AG09309 (cell line): Measurements from ENCODE around the gene TMC1.

Experiments used
- DNase-seq: peaks from one replicate; pipeline ENCODE4 v3.0.0-alpha.2; 2010; ENCODE audit warnings: low read depth
- H3K4me3 ChIP-seq: 2 replicates; pipeline ENCODE4 v1.5.1; 2011; ENCODE audit warnings: mild to moderate bottlenecking, low read depth, low read length, moderate library complexity; ENCODE audit not compliant: control insufficient read depth
- TF ChIP-seq, protein P1 (sequence below): IDR thresholded peaks from 2 replicates; pipeline ENCODE4 v1.5.1; 2011; ENCODE audit warnings: mild to moderate bottlenecking, low read depth, low read length, inconsistent platforms; ENCODE audit not compliant: insufficient read depth, control insufficient read depth; ENCODE audit errors: missing control alignments

Gene TMC1

DNA sequence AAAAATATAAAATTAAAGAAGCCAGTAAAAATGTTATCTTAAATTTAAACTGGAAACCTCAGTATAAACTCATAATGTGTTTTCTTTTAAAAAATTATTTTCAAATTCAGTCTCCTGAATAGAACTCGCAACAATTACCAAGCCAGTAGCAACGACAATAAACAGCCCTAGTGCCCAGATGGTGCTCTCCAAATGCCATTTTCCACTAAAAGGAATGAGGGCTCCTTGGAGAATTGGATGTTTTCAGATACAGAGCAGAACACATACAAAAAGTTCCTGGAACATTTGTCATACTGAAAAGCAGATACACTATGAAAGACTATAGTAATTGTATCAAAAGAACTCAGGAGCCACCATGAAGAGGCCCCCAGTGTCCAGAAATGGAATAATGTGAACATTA lies 97.4 kb downstream of the TMC1 start:
- TF ChIP-seq, protein P1, sequence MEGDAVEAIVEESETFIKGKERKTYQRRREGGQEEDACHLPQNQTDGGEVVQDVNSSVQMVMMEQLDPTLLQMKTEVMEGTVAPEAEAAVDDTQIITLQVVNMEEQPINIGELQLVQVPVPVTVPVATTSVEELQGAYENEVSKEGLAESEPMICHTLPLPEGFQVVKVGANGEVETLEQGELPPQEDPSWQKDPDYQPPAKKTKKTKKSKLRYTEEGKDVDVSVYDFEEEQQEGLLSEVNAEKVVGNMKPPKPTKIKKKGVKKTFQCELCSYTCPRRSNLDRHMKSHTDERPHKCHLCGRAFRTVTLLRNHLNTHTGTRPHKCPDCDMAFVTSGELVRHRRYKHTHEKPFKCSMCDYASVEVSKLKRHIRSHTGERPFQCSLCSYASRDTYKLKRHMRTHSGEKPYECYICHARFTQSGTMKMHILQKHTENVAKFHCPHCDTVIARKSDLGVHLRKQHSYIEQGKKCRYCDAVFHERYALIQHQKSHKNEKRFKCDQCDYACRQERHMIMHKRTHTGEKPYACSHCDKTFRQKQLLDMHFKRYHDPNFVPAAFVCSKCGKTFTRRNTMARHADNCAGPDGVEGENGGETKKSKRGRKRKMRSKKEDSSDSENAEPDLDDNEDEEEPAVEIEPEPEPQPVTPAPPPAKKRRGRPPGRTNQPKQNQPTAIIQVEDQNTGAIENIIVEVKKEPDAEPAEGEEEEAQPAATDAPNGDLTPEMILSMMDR: no peak
- DNase-seq: no peak

DNA sequence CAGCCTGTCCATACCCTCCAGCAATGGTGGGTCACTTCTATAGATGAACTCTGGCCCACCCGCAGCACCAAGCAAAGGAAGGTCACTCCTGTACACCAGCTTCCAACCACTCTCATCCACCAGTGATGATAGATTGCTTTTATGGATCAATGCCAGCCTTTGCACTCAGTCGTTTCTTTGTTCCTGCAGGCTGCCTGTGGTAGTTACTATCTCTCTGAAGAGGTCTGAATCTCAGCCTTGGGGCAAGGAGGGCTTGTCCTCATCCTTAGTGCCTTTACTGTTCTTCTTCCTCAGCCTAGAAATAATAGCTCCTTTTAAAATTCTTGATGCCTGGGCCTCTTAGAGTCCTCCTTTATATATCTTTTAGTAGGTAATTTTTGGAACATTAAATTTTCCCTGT lies 100.8 kb downstream of the TMC1 start:
- DNase-seq: no peak
- no peak overlapping the region for H3K4me3 ChIP-seq
- TF ChIP-seq, protein P1: no peak

More for the DNA sequence above, 97.4 kb downstream of the TMC1 start:
- no peak overlapping the region for H3K4me3 ChIP-seq

DNA sequence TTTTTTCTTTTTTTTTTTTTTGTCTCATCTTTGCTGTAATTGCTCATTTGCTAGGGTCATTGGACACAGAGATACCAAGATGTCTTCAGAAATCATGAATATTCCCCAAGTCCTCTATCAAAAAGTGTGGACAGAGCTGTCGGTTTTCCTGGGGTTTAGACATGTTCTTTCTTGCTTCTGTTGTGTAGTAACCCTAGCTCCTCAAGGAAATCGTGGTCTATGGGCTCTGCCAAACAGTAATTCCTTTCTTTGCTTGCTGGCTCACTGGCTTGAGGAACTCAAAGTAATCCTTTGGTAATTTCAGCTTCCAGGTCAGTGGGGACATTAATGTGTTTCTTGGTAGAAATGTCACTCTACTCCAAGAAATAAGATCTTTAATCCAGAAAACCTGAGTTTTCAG lies 101.7 kb downstream of the TMC1 start:
- TF ChIP-seq, protein P1: no peak
- no peak for DNase-seq
- no peak overlapping the region for H3K4me3 ChIP-seq

DNA sequence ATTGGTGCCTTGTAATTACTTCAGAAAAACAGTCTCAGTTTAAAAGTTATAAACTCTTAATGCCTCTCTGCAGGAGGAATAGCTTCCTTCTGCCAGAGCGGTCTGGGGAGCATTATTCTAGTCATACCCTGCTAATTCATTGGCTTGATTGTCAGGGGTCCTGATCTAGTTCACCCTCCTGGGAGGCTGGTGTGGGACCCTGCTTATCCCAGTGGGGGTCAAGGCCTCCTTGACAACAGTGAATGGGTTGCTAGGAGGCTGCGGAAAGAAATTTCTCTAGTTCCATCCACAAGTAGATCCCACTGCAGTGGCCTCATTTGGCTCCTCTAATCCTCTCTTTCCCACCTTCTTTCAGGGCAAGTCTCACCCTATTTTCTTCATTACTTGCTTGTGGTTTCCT lies 105.7 kb downstream of the TMC1 start:
- TF ChIP-seq, protein P1: no peak
- DNase-seq: no peak
- no peak overlapping the region for H3K4me3 ChIP-seq

DNA sequence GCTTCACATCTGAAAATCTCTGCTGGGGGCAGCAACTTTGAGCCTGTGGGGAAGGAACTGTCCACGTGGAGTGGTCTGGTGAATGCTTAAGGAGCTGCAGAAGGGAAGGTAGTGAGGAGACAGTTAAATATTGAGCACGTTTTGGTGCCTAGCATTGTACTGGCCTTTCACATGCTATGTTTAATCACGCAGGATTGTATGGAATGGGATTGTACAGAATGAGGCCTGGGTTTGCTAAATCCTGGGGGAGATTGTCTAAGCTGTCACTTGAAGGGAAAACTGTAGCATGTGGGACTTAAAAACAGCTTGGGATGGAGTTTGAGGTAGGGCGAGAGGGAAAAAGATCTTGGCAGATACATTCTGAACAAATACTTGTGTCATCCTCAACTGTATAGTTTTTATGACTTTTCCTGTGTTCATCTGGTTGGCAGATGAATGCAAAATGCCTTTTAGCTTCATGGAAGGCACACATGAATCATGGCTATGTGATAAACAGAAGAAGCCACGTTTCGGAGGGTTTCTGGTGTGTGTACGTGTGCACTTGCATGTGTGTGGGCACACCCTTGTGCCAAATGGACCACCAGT lies 106.6 kb downstream of the TMC1 start:
- TF ChIP-seq, protein P1: no peak
- DNase-seq: peak; percentile 7
- H3K4me3 ChIP-seq: no peak overlapping the region

DNA sequence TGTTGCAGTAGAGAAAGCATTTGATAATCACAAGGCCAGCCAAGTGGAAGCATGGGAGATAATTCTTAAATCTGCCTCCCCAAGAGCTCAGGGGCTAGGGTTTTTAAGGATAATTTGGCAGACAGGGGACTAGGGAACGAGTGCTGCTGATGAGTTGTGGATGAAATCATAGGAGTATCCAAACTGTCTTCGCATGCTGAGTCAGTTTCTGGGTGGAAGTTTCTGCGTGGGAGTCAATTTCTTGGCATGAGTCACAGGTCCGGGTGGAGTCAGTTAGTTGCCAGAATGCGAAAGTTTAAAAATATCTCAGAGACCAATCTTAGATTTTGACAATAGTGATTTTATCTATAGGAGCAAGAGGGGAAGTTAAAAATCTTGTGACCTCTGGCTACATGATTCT lies 112.6 kb downstream of the TMC1 start:
- TF ChIP-seq, protein P1: no peak
- DNase-seq: peak; percentile 54

DNA sequence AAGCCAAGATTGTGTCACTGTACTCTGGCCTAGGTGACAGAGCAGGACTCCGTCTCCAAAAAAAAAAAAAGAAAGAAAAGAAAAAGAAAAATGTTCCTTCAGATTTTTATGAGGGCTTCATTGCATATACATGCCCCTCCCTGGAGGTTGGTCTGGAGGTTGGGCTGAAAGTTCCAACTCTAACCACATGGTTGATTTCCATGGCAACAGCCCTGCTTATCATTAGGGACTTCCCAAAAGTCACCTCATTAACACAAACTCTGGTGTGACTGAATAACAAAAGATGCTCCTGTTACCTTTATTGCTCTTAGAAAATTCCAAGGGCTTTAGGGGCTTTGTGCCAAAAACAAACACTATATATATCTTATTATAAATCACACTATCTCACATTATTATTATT lies 113.8 kb downstream of the TMC1 start:
- no peak overlapping the region for H3K4me3 ChIP-seq

More for the DNA sequence above, 112.6 kb downstream of the TMC1 start:
- no peak overlapping the region for H3K4me3 ChIP-seq

More for the DNA sequence above, 113.8 kb downstream of the TMC1 start:
- DNase-seq: no peak
- TF ChIP-seq, protein P1: no peak
